Measurements from ENCODE around the gene SRPK2.
A peak's percentile ranks its signal among the peaks of the same experiment; 100 is the strongest.
"Not testable (repeated sequence)": the region's sequence is repeated elsewhere in the genome, so short reads cannot be mapped to it uniquely, and the experiment has no call there.

Gene SRPK2

DNA sequence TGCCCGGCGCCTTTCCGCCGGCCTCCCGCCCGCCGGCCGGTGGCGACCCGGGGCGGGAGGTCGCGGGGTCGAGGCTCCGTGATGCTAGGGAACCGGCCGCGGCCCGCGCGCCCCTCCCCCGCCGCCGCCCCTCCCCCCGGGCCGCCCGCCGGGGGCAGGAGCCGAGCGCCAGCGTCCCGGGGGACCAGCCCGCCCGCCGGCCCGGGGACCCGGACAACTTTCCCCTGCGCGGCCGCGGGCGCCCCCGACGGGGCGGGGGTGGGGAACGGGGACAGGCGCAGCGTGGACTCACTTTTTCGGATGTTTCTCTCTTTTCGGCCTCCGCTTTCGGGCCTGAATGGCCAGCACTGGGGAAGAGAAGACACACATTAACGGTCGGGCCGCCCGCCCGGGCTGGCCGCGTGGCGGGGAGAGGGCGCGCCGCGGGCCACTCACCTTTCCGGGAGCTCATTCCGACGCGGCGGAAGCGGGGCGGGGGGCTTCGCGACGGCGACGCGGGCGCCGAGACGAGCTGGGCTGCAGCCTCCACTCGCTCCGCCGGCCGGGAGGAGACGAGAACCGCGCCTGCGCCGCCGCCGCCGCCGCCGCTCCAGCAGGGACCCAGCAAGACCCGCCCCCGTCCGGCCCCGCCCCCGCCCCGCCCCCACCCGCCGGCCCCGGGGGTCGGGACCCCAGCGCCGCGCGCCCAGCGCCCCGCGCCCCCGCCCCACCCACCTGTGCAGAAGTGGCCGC, at the start of gene SRPK2:
TSS of gene SRPK2 (minus strand) at position 566 of the 732 bp plus-strand sequence.
- DNase-seq: peak; percentile 43 to 45

DNA sequence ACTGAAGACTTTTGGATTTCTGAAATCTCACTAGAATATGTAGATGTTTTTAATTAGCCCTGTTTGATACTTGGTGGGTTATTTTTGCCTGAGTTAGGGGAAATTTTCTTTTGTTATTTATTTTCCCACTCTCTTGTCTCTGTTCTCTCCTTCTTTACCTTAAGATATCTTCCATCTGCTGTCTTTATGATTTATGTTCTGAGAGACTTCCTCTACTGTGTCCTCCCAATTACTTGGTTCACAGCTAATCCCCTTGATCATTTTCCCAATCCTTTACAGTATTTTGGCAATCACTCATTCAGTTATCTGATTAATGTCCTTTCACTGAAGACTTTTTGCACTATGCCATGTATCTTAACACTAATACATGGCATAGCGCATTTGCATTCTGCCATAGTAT, 49.5 kb upstream of the SRPK2 start:
- DNase-seq: no peak

DNA sequence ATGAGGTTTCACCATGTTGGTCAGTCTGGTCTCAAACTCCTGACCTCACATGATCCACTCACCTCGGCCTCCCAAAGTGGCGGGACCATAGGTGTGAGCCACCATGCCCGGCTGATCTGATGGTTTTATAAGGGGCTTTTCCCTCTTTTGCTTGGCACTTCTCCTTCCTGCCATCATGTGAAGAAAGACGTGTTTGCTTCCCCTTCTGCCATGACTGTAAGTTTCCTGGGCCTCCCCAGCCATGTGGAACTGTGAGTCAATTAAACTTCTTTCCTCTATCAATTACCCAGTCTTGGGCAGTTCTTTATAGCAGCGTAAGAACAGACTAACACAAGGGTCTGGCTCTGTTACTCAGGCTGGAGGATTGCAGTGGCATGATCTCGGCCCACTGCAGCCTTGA, 48.6 kb upstream of the SRPK2 start:
- DNase-seq: not testable (repeated sequence)

DNA sequence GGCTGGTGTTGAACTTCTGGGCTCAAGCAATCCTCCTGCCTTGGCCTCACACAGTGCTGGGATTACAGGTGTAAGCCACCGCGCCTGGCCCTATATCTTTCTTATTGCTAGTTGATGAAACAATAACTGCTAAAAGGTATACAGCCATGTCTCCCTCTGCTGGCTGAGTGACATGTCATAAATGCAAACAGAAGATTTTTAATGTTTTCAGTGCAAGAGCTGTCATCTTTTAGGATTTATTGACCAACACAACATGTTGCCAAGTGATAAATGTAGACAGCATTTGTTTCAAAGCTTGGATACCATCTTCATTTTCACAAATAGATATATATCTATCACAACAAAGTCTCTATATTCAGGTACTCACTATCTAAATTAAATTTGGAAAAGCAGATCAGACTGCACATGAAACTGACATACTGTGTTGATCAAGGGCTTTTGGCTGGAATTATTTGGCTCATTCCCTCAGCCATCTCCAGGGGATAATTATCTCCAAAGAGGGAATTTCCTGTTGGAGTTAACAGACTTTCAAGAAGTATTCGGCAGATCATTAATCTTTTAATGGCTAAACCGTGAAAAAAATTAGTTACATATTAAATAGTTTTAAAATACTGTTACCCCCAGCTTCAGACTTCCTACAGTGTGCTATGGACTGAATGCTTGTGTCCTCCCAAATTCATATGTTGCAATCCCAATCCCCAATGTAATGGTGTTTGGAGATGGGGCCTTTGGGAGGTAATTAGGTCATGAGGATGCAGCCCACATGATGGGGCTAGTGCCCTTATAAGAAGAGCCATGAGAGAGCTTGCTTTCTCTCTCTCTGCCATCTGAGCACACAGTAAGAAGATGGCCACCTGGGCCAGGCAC, 41.3 kb upstream of the SRPK2 start:
- DNase-seq: peak; percentile 11 to 60

DNA sequence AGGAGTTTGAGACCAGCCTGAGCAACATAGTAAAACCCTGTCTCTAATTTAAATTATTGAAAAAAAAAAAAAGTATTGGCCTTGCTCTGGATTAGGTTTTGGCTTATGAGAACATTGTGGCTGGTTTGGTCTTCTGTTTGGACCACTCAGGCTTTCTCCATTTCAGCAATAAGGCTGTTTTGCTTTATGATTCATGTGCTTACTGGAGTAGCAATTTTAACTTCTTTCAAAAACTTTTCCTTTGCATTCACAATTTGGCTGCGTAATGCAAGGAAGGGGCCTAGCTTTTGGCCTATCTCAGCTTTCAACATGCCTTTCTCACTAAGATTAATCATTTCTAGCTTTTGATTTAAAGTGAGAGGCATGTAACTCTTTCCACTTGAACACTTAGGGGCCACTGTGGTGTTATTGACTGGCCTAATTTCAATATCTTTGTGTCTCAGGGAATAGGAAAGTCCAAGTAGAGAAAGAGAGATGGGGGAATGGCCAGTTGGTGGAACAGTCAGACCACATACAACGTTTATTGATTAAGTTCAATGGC, 38.0 kb upstream of the SRPK2 start:
- no peak for DNase-seq

DNA sequence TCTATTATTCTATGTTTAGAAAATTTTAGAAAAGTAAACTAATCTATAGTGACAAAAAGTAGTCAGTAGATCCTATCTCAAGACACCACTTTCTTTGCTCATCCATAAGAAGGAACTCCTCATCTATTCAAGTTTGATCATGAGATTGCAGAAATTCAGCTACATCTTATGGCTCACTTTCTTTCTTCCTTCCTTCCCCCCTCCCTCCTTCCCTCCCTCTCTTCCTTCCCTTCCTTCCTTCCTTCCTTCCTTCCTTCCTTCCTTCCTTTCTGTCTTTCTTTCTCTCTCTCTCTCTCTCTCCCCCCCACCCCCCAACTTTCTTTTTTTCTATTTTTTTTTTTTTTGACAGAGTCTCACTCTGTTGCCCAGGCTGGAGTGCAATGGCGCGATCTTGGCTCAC, 35.3 kb upstream of the SRPK2 start:
- DNase-seq: no peak

DNA sequence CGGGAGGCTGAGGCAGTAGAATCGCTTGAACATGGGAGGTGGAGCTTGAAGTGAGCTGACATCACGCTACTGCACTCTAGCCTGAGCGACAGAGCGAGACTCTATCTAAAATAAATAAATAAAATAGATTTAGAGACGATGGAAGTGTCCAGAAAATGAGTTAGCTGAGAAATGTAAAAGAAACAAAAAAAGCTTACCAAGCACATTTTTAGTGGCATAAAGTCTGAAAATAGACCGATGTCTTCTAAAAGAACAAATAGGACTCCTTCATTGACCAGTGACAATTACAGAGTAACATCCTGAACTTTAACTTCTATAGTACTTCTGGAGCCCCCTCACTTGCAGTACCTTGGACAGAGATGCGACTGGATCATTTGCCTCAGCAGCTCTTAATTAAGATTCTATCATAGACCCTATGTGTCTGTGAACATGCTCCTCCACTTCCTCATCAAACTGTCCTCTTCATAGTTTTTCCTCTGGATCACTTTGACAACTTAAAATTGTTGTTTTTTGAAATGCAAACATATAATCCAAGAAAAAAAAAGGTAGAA, 25.2 kb upstream of the SRPK2 start:
- no peak for DNase-seq

DNA sequence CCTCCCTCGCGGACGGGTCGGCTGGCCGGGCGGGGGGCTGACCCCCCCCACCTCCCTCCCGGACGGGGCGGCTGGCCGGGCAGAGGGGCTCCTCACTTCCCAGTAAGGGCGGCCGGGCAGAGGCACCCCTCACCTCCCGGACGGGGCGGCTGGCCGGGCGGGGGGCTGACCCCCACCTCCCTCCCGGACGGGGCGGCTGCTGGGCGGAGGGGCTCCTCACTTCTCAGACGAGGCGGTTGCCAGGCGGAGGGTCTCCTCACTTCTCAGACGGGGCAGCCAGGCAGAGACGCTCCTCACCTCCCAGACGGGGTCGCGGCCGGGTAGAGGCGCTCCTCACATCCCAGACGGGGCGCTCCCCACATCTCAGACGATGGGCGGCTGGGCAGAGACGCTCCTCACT, 22.1 kb upstream of the SRPK2 start:
- DNase-seq: not testable (repeated sequence)

DNA sequence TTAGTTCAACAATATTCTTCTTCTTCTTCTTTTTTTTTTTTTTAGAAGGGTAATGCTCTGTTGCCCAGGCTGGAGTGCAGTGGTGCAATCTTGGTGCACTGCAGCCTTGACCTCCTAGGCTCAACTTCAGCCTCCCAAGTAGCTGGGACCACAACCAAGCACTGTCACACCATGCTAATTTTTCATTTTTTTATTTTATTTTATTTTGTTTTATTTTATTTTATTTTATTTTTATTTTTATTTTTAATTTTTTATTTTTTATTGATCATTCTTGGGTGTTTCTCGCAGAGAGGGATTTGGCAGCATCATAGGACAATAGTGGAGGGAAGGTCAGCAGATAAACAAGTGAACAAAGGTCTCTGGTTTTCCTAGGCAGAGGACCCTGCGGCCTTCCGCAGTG, 21.1 kb upstream of the SRPK2 start:
- DNase-seq: not testable (repeated sequence)

DNA sequence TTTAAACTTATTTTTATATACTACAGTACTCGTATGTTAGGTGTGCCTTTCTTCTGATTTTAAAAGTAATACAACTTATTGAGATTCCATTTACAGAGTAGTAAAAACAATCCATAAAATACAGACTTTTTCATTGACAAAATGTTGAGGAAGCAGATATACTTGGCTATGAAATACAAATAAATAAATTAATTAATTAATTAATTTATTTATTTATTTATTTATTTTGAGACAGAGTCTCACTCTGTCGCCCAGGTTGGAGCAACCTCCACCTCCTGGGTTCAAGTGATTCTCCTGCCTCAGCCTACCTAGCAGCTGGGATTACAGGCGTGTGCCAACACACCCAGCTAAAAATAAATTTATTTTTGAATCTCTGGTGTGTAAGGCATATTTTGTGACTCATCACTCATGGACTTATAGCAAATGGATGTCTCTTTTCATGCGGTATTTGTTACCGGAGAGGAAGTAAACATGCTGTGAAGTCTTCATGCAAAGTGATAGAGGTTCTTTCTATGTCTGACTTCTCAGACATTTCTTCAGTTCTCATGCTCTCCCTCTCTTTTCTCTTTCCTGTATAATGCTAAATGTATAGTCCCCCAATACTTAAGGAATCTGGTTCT, 20.2 kb upstream of the SRPK2 start:
- DNase-seq: no peak

DNA sequence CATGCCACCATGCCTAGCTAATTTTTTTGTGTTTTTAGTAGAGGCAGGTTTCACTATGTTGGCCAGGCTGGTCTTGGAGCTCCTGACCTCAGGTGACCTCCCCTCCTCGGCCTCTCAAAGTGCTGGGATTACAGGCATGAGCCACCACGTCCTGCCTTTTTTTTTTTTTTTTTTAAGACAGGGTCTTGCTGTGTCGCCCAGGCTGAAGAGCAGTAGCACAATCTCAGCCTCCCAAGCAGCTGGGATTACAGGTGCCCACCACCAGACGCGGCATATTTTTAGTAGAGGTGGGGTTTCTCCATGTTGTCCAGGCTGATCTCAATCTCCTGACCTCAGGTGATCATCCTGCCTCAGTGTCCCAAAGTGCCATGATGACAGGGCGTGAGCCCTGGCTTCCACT, 14.4 kb upstream of the SRPK2 start:
- no peak for DNase-seq

DNA sequence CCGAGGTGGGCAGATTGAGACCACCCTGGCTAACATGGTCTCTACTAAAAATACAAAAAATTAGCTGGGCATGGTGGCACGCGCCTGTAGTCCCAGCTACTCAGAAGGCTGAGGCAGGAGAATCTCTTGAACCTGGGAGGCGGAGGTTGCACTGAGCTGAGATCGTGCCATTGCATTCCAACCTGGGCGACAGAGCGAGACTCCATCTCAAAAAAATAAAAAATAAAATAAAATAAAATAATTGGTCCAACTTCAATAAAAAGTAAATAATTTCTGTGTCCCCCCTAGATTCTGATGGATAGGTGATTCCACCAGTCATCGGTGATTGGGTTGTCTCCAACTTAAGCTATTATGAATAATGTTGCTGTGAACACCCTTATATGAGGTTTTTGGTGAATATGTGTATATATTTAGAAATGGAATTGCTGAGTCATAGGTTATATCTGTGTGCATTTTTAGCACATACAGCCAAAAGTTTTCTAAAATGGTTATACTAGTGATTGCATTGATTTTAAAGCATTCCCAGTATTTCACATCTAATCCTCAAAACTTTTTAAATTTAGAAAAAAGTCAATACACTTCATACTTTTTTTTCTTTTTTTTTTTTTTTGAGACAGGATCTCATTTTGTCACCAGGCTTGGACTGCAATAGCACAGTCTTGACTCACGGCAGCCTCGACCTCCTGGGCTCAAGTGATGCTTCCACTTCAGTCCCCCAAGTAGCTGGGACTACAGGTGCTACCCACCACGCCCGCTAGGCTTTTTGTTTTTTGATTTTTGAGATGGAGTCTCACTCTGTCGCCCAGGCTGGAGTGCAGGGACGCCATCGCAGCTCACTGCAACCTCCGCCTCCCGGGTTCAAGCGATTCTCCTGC, 13.7 kb upstream of the SRPK2 start:
- DNase-seq: no peak

DNA sequence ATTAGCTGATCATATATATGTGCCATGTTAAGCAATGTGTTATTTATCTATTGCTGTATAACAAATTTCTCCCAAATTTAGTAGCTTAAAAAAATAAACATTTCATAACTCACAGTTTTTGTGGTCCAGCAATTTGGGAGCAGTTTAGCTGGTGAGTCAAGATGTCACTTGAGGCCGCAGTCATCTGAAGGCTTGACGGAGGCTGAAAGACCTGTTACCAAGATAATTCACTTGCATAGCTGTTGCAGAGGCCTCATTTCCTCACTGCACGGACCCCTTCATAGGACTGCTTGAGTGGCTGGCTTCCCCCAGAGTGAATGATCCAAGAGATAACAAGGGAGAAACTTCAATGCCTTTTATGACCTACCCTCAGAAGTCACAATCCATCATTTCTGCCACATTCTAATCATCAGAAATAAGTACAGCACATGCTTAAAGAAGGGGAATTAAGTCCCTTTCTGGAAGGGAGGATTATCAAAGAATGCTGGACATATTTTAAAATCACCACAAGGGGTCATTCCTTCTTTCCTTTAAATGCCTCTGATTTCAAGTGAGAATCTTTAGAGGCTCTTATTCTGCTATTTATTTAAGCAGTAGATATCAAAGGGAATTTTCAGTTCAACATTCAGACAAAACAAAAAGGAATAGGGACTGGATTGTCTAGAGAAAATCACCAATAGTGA, 10.5 kb upstream of the SRPK2 start:
- peak in 1 of 2 experiments; percentile 32 for DNase-seq

DNA sequence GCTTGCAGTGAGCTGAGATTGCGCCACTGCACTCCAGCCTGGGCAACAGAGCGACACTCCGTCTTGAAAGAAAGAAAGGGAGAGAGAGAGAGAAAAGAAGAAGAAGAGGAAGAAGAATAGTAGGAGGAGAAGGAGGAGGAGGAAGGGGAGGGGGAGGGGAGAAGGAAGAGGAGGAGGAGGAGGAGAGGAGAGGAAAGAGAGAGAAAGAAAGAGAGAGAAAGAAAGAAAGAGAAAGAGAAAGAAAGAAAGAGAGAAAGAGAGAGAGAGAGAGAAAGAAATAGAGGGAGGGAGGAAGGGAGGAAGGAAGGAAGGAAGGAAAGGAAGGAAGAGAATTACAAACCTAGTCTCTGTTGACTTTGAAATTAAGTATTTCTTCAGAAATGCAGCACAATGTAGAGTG, 7.8 kb upstream of the SRPK2 start:
- DNase-seq: no peak

DNA sequence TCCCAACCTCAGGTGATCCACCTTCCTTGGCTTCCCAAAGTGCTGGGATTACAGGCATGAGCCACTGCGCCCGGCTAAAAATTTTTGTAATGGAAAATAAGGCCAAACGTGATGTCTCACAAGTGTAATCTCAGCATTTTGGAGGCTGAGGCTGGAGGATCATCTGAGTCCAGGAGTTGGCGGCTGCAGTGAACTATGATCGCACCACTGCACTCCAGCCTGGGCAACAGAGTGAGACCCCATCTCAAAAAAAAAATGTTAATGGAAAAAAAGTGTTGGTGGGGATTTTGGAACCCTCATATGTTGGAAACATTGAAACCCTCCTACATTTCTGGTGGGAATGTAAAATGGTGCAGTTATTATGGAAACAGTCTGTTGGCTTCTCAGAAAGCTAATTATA, 2.7 kb upstream of the SRPK2 start:
- no peak for DNase-seq

DNA sequence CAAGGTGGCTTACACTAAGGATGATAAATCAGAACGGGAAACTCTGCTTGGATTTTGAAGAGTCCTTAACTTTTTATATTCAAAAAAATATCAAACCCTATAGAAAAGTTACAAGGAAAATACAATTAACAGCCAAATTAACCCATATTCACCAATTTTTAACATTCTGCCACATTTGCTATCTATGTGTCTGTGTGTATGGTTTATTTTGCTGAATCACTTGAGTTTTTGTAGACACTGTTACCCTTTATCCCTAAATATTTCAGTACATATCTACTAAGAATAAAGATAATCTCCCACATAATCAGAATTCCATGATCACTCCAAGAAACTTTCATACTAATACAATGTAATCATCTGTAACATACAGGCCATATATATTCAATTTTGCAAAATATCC, 1.2 kb upstream of the SRPK2 start:
- DNase-seq: no peak

DNA sequence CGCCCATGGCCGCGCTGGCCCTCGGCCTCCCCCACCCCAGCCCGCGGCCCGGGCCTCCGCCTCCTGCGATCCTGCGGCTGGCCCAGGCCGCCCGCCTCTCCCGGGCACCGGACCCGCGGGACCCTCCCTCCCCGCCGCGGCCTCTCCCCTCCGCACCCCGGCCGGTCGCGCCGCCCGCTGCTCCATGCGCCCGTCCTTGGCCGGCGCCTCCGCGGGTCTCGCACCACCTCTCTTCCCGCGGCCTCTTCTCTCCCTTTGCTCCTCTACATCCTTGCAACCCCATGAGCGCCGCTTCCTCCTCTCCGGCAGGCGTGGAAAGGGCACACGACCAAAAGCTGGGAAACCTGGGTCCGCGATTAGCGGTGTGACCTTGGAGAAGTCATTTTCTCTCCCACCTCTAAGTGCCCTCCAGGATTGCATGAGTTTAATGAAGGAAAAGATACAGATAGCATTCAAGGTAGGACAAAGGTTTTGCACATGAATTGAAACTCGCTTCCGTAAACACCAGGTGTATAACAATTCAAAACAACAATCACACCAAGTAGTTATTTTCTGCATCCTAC, 448 bp upstream of the SRPK2 start:
- peak; percentile 54 to 59 for DNase-seq

DNA sequence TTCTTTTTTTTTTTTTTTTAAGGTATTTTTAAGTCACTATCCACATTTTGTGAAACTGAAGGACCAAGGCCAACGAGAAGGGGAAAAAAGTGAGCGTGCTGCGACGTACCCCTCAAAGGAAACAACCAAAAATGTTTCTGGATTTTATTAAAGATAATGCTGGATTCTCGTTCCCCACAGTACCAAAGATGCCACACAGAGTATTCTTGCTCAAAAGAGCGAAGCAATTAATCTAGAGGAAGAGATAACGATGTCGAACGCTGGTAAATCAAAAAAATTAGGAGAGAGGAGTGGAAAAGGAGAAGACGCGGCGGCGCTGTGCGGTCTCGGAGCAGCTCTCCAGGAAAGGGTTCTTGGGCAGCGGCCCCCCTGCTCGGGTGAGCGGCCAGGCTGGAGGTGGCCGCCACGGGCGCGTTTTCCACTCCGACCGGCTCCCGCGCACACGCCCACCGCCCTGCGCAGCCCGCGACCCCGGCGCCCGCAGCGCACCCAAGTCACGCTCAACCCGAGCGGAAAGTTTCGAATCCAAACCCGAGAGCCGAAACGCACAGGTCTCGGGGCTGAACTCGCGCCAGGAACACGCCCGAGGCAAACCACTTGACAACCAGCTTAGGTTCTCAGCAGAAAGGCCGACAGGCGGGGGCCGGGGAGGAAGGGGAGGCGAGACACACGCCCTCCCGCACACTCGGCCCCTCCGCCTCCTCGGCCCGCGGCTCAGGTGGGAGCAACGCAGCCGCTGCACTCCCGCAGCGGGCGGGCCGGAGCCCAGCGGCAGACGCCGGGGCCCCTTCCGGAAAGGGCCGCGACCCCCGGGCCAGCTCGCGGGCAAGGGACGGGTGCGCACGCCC, 989 bp downstream of the SRPK2 start:
- DNase-seq: peak in 1 of 2 experiments; percentile 25

DNA sequence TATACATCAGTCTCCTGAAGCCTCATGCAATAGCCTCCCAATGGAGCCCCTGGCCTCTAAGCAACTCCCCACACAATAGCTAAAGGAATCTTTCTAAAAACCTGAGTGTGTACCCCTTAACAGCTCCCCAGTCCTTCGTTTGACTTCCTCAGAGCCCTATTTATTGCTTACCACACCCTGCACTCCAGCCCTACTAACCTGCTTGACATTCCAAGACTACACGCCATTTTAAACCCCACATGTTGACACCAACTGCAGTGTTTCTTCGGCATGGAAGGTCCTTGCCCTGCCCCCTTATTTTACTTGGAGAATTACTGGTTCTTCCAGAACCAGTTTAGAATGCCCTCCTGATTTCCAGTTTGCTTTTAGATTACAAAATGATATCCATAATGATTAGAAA, 10.8 kb downstream of the SRPK2 start:
- DNase-seq: no peak

DNA sequence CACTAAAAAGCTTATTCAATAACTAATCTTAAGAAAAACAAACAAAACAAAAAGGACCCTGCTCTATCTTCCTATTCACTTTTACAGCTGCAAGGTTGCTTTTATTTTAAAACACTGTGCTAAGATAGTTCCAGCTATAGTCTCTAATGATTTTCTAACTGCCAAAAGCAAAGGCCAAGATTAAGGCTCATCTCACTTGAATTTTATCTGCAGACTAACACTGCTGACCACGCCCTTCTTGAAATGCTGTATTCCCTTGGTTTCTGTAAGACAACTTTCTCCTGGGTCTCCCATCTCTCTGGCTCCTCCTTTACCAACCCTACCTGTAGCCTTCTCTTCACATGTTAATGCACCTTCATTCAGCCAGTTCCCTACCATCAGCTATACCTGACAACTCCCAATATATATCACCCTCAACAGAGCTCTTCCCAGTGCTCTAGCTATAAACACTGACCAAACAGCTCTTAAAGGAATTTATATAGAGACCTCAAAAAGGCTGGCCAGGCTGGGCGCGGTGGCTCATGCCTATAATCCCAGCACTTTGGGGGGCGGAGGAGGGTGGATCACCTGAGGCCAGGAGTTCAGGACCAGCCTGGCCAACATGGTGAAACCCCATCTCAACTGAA, 11.7 kb downstream of the SRPK2 start:
- no peak for DNase-seq
